HepG2 (cell line): ENCODE results near the gene DHX34. TPM values are rescaled to one million over a fixed set of nuclear protein-coding genes. Genes with fewer than 3 reads are reported as not detected.
A peak's percentile ranks its signal among the peaks of the same experiment; 100 is the strongest.

Source experiments
- BCL3 ChIP-seq: sonication (generic); formaldehyde crosslinking; IDR thresholded peaks from 2 replicates; pipeline ENCODE4 v1.5.1; 2020; ENCODE audit warnings: mild to moderate bottlenecking, missing genetic modification reagents, moderate library complexity
- CCDC6 ChIP-seq: sonication (generic); formaldehyde crosslinking; IDR thresholded peaks from 2 replicates; pipeline ENCODE4 v1.8.1; 2022; ENCODE audit warnings: mild to moderate bottlenecking, missing genetic modification reagents, moderate library complexity
- FOSL2 ChIP-seq: sonication (generic); formaldehyde crosslinking; IDR thresholded peaks from 2 replicates; pipeline ENCODE4 v1.4.0; 2020; ENCODE audit warnings: missing genetic modification reagents
- IKZF1 ChIP-seq: fragments of 450-650 bp; IDR thresholded peaks from 2 replicates; pipeline ENCODE4 v1.7.1; 2016
- IKZF5 ChIP-seq: IDR thresholded peaks from 2 replicates; pipeline ENCODE4 v1.6.1; 2018; ENCODE audit warnings: missing genetic modification reagents, mild to moderate bottlenecking, missing compliant biosample characterization
- MBD4 ChIP-seq: IDR thresholded peaks from 2 replicates; pipeline ENCODE4 v1.6.1; 2012; ENCODE audit warnings: low read length, inconsistent platforms, borderline replicate concordance
- NFATC3 ChIP-seq: sonication (generic); formaldehyde crosslinking; IDR thresholded peaks from 2 replicates; pipeline ENCODE4 v1.5.1; 2020; ENCODE audit warnings: mild to moderate bottlenecking, missing genetic modification reagents
- NR2C2 ChIP-seq: sonication (generic); formaldehyde crosslinking; IDR thresholded peaks from 2 replicates; pipeline ENCODE4 v1.4.0; 2020; ENCODE audit warnings: missing genetic modification reagents, mild to moderate bottlenecking, moderate library complexity, borderline replicate concordance
- YEATS4 ChIP-seq: sonication (generic); formaldehyde crosslinking; IDR thresholded peaks from 2 replicates; pipeline ENCODE4 v1.4.0; 2020; ENCODE audit warnings: missing genetic modification reagents, borderline replicate concordance
- ZBTB25 ChIP-seq: IDR thresholded peaks from 2 replicates; pipeline ENCODE4 v1.6.1; 2018; ENCODE audit warnings: missing genetic modification reagents
- ZNF121 ChIP-seq: sonication (generic); formaldehyde crosslinking; IDR thresholded peaks from 2 replicates; pipeline ENCODE4 v1.5.0; 2020; ENCODE audit warnings: mild to moderate bottlenecking, missing genetic modification reagents
- ZNF350 ChIP-seq: sonication (generic); formaldehyde crosslinking; IDR thresholded peaks from 2 replicates; pipeline ENCODE4 v1.4.0; 2020; ENCODE audit warnings: mild to moderate bottlenecking, low read depth, missing genetic modification reagents, borderline replicate concordance
- ZNF543 ChIP-seq: sonication (generic); formaldehyde crosslinking; IDR thresholded peaks from 2 replicates; pipeline ENCODE4 v1.4.0; 2020; ENCODE audit warnings: mild to moderate bottlenecking, missing genetic modification reagents
- ZNF546 ChIP-seq: sonication (generic); formaldehyde crosslinking; conservative IDR thresholded peaks from 2 replicates; pipeline ENCODE4 v1.8.1; 2023; ENCODE audit warnings: mild to moderate bottlenecking, missing genetic modification reagents
- ZNF816 ChIP-seq: sonication (generic); formaldehyde crosslinking; IDR thresholded peaks from 2 replicates; pipeline ENCODE4 v1.8.0; 2022; ENCODE audit warnings: missing genetic modification reagents, mild to moderate bottlenecking, borderline replicate concordance
- polyA plus RNA-seq, 8 experiments: library from polyadenylated mRNA; depleted of rRNA in 3 of 8; stranded (reverse) in 7 of 8; unstranded in 1 of 8; fragments of >200 nt; fragmentation: Illumina TruSeq in 4 of 8; extraction: Trizol in 4 of 8; gene quantifications; 2 replicates each; pipeline versions ENCODE4 v1.2.1 to v1.2.3, GENCODE V29; 2011 to 2016; ENCODE audit warnings: low read depth in 4 of 8, missing spikeins in 1 of 8, mixed read lengths in 1 of 8; ENCODE audit not compliant: insufficient read depth in 1 of 8
- total RNA-seq, 5 experiments: library from RNA; depleted of rRNA; stranded (reverse); fragments of >200 nt; fragmentation: Illumina TruSeq; extraction: Trizol; gene quantifications; 2 replicates each; pipeline ENCODE4 v1.2.3, GENCODE V29; 2016; ENCODE audit warnings: low read depth in 1 of 5
- TF ChIP-seq, protein P1 (sequence below): sonication (generic); formaldehyde crosslinking; IDR thresholded peaks from 2 replicates; pipeline ENCODE4 v1.4.0; 2020; ENCODE audit warnings: mild to moderate bottlenecking, missing genetic modification reagents
- TF ChIP-seq, protein P2 (sequence below): IDR thresholded peaks from 2 replicates; pipeline ENCODE4 v1.6.1; 2016; ENCODE audit warnings: low read depth
- TF ChIP-seq, protein P3 (sequence below): sonication (generic); formaldehyde crosslinking; IDR thresholded peaks from 2 replicates; pipeline ENCODE4 v1.4.0; 2020; ENCODE audit warnings: missing genetic modification reagents, mild to moderate bottlenecking, borderline replicate concordance

DHX34 gene
- total and polyA plus RNA-seq, 2 of the 13 experiments (the other 11 are each of a cell fraction or from before 2014, with no cell fraction given): 9.2 to 12.0 TPM

- TF ChIP-seq ZNF546 (CRISPR knock-in tag) (no peak), NR2C2 (CRISPR knock-in tag) (no peak), MBD4 (no peak), ZNF350 (CRISPR knock-in tag) (peak; percentile 47; the same call in 1 of the 2 replicates), ZNF543 (CRISPR knock-in tag) (no peak), BCL3 (CRISPR knock-in tag) (no peak), NFATC3 (CRISPR knock-in tag) (no peak), CCDC6 (CRISPR knock-in tag) (0 out of 2 replicates have a peak, but pooled peaks have one; percentile 32), ZNF816 (CRISPR knock-in tag) (0 out of 2 replicates have a peak, but pooled peaks have one; percentile 49), ZBTB25 (CRISPR knock-in tag) (no peak), IKZF1 (no peak), FOSL2 (CRISPR knock-in tag) (peak; percentile 80), ZNF121 (CRISPR knock-in tag) (no peak), YEATS4 (no peak), IKZF5 (CRISPR knock-in tag) (0 out of 2 replicates have a peak, but pooled peaks have one; percentile 44)
- TF ChIP-seq, protein P1, sequence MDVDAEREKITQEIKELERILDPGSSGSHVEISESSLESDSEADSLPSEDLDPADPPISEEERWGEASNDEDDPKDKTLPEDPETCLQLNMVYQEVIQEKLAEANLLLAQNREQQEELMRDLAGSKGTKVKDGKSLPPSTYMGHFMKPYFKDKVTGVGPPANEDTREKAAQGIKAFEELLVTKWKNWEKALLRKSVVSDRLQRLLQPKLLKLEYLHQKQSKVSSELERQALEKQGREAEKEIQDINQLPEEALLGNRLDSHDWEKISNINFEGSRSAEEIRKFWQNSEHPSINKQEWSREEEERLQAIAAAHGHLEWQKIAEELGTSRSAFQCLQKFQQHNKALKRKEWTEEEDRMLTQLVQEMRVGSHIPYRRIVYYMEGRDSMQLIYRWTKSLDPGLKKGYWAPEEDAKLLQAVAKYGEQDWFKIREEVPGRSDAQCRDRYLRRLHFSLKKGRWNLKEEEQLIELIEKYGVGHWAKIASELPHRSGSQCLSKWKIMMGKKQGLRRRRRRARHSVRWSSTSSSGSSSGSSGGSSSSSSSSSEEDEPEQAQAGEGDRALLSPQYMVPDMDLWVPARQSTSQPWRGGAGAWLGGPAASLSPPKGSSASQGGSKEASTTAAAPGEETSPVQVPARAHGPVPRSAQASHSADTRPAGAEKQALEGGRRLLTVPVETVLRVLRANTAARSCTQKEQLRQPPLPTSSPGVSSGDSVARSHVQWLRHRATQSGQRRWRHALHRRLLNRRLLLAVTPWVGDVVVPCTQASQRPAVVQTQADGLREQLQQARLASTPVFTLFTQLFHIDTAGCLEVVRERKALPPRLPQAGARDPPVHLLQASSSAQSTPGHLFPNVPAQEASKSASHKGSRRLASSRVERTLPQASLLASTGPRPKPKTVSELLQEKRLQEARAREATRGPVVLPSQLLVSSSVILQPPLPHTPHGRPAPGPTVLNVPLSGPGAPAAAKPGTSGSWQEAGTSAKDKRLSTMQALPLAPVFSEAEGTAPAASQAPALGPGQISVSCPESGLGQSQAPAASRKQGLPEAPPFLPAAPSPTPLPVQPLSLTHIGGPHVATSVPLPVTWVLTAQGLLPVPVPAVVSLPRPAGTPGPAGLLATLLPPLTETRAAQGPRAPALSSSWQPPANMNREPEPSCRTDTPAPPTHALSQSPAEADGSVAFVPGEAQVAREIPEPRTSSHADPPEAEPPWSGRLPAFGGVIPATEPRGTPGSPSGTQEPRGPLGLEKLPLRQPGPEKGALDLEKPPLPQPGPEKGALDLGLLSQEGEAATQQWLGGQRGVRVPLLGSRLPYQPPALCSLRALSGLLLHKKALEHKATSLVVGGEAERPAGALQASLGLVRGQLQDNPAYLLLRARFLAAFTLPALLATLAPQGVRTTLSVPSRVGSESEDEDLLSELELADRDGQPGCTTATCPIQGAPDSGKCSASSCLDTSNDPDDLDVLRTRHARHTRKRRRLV (CRISPR knock-in tag): no peak
- TF ChIP-seq, protein P2, sequence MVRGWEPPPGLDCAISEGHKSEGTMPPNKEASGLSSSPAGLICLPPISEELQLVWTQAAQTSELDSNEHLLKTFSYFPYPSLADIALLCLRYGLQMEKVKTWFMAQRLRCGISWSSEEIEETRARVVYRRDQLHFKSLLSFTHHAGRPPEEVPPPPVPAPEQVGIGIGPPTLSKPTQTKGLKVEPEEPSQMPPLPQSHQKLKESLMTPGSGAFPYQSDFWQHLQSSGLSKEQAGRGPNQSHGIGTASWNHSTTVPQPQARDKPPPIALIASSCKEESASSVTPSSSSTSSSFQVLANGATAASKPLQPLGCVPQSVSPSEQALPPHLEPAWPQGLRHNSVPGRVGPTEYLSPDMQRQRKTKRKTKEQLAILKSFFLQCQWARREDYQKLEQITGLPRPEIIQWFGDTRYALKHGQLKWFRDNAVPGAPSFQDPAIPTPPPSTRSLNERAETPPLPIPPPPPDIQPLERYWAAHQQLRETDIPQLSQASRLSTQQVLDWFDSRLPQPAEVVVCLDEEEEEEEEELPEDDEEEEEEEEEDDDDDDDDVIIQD (CRISPR knock-in tag): 0 out of 2 replicates have a peak, but pooled peaks have one; percentile 14
- TF ChIP-seq, protein P3, sequence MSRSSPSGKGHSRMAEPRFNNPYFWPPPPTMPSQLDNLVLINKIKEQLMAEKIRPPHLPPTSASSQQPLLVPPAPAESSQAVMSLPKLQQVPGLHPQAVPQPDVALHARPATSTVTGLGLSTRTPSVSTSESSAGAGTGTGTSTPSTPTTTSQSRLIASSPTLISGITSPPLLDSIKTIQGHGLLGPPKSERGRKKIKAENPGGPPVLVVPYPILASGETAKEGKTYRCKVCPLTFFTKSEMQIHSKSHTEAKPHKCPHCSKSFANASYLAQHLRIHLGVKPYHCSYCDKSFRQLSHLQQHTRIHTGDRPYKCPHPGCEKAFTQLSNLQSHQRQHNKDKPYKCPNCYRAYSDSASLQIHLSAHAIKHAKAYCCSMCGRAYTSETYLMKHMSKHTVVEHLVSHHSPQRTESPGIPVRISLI (CRISPR knock-in tag): peak; percentile 53; the same call in 1 of the 2 replicates
These were observed 43.8 kb upstream of the DHX34 start (continued) for GRCh38 chr19:47305309-47305751.
